ENCODE results near the gene TBC1D14. TPM values are rescaled to one million over a fixed set of nuclear protein-coding genes. Genes with fewer than 3 reads are reported as not detected.
A peak's percentile ranks its signal among the peaks of the same experiment; 100 is the strongest.

Gene TBC1D14
- total and polyA plus RNA-seq, 9 of the 15 experiments (the other 6 are each of a cell fraction or from before 2014, with no cell fraction given): 2.1 to 59.6 (median 44.8) TPM

- Histone ChIP-seq H3K36me3 (ENCODE audit: control insufficient read depth, insufficient read depth, low read length) (peaks cover 64% of the 10 kb centered on the region; the same call in 1 of the 3 replicates), H3K4me2 (ENCODE audit: insufficient read depth, low read length) (no peak overlapping the region), H3K9me1 (ENCODE audit: control insufficient read depth, insufficient read depth, low read length) (peaks cover 10% of the 10 kb centered on the region), H3K4me3 (no peak overlapping the region), H2AFZ (ENCODE audit: low read depth, low read length) (no peak overlapping the region), H3K79me2 (ENCODE audit: control insufficient read depth, insufficient read depth, low read length) (peaks cover 78% of the 10 kb centered on the region), H4K20me1 (replicated peaks; ENCODE audit: control insufficient read depth, insufficient read depth, low read length) (peaks cover 67% of the 10 kb centered on the region), H3K9me3 (replicated peaks; ENCODE audit: control insufficient read depth, insufficient read depth, low read depth, low read length) (no peaks in the 10 kb centered on the region), H3K27ac (ENCODE audit: extremely low read depth, low read depth, low read length) (no peak overlapping the region), H3K27me3 (ENCODE audit: control insufficient read depth in 2 of 2, insufficient read depth in 2 of 2, low read length in 2 of 2) (no peaks in the 10 kb centered on the region), H3K4me1 (replicated peaks in 1 of 2; ENCODE audit: control insufficient read depth in 2 of 2, insufficient read depth in 2 of 2, low read length in 2 of 2) (peaks cover 36 to 56% of the 10 kb centered on the region in 2 experiments), H3K9ac (ENCODE audit: insufficient read depth in 1 of 2, low read depth in 2 of 2, low read length in 2 of 2) (peak overlapping the region in 1 of 2 experiments; percentile 26; a peak in 1 of 4 replicates)
- ChIA-PET CTCF (ENCODE audit: low intra/inter-chr PET ratio) (no interaction called here), POLR2A (interaction anchor here (0.6 kb wide), 1 partner anchor 14 kb away, joined by 3 read pairs; no protein-coding TSS in a partner anchor)
- no TSS peak for BruUV-seq (replicated peaks)
- intact Hi-C loops (cut with micrococcal nuclease): no loop called here
- DNase-seq (ENCODE audit: extremely low read depth in 1 of 4, low spot score in 3 of 4) (peak; percentile 33 to 56 (median 41)), ATAC-seq (peak; percentile 42), FAIRE-seq (no peak)
- 76% methylated on average over 18 of the region's 24 CpGs for WGBS (ENCODE audit: insufficient coverage, low coverage, missing lambda C conversion rate)
- in situ Hi-C loops (cut with MboI): no loop called here
- TF ChIP-seq ZKSCAN1 (IDR thresholded peaks at IDR 0.05; ENCODE audit: low read depth, low read length): 0 out of 2 replicates have a peak, but pooled peaks have one; percentile 43
- TF ChIP-seq SMARCA4 (IDR thresholded peaks at IDR 0.05): no peak
These were observed 30.4 kb downstream of the TBC1D14 start for GRCh38 chr4:6939761-6940743.

DNA sequence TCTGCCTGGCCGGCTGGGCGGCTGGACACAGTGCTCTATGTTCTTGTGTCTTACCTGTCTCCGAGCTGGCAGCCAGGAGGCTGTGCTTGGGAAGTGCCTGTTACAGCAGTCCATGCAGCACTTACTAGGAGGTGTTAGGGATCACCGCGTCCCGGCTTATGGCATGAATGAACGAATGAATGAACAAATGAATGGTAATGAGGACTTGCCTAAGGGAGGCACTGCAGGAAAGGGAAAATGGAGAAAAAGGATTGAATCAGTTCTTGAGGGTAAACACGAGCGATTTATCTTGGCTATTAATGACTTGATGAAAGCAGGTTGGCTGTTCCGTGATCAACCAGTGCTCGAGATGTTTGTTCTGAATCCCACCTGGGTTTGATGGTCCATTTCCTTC, 31.1 kb downstream of the TBC1D14 start:
- WGBS (ENCODE audit: insufficient coverage, low coverage, missing lambda C conversion rate): 85% methylated on average over 11 of the region's 11 CpGs
- H2AFZ ChIP-seq (ENCODE audit: low read depth, low read length): no peak overlapping the region
- H3K4me2 ChIP-seq (ENCODE audit: insufficient read depth, low read length): no peak overlapping the region
- H3K79me2 ChIP-seq (ENCODE audit: control insufficient read depth, insufficient read depth, low read length): peaks cover 77% of the 10 kb centered on the region
- ChIA-PET POLR2A (interaction anchor here (0.9 kb wide), 1 partner anchor 11 kb away, joined by 4 read pairs; no protein-coding TSS in a partner anchor), CTCF (ENCODE audit: low intra/inter-chr PET ratio) (no interaction called here)
- H3K4me1 ChIP-seq (replicated peaks in 1 of 2; ENCODE audit: control insufficient read depth in 2 of 2, insufficient read depth in 2 of 2, low read length in 2 of 2): peaks cover 36 to 56% of the 10 kb centered on the region in 2 experiments
- DNase-seq (ENCODE audit: extremely low read depth in 1 of 4, low spot score in 3 of 4): no peak
- peaks cover 67% of the 10 kb centered on the region for H4K20me1 ChIP-seq (replicated peaks; ENCODE audit: control insufficient read depth, insufficient read depth, low read length)
- no peak for ATAC-seq
- TF ChIP-seq THAP12 (CRISPR knock-in tag; IDR thresholded peaks at IDR 0.05) (no peak), ETV5 (CRISPR knock-in tag; IDR thresholded peaks at IDR 0.05; ENCODE audit: low read depth) (no peak), MEIS2 (IDR thresholded peaks at IDR 0.05; ENCODE audit: partially characterized antibody) (no peak), SNRNP70 (optimal IDR thresholded peaks at IDR 0.05; ENCODE audit: low read depth, low read length) (no peak), ZNF24 (IDR thresholded peaks at IDR 0.05) (peak; percentile 93), HNRNPH1 (optimal IDR thresholded peaks at IDR 0.05; ENCODE audit: low read depth, low read length) (no peak)
- no peak for FAIRE-seq
- no peaks in the 10 kb centered on the region for H3K9me3 ChIP-seq (replicated peaks; ENCODE audit: control insufficient read depth, insufficient read depth, low read depth, low read length)
- in situ Hi-C loops (cut with MboI) (no loop called here), intact Hi-C loops (cut with micrococcal nuclease) (no loop called here)
- H3K4me3 ChIP-seq: no peak overlapping the region
- H3K36me3 ChIP-seq (ENCODE audit: control insufficient read depth, insufficient read depth, low read length): peaks cover 65% of the 10 kb centered on the region; the same call in 1 of the 3 replicates
- H3K27me3 ChIP-seq (ENCODE audit: control insufficient read depth in 2 of 2, insufficient read depth in 2 of 2, low read length in 2 of 2): no peaks in the 10 kb centered on the region
- H3K9ac ChIP-seq (ENCODE audit: insufficient read depth in 1 of 2, low read depth in 2 of 2, low read length in 2 of 2): no peak overlapping the region
- no peak overlapping the region for H3K27ac ChIP-seq (ENCODE audit: extremely low read depth, low read depth, low read length)
- no TSS peak for BruUV-seq (replicated peaks)
- peaks cover 10% of the 10 kb centered on the region for H3K9me1 ChIP-seq (ENCODE audit: control insufficient read depth, insufficient read depth, low read length)

All from K562 (cell line).